Panc1 (cell line): ENCODE measurements around the gene NPAS2. TPM values are rescaled to one million over a fixed set of nuclear protein-coding genes. Genes with fewer than 3 reads are reported as not detected.

Experiments
- ATAC-seq: fragments of 200-7000 bp; cut with Tn5 transposase; 2 replicates; pipeline ENCODE4 v1.9.1; 2020; ENCODE audit warnings: mild to moderate bottlenecking, moderate library complexity
- BruUV-seq: library from RNA; stranded (reverse); fragments of 400-500 nt; replicated peaks from 2 replicates; lab custom pipeline; 2021; lab: Mats Ljungman, UMichigan
- CTCF ChIA-PET: fragments of 300-600 bp; sonication (Branson Sonifier 250); formaldehyde crosslinking; loops from one replicate; lab custom pipeline; 2022; ENCODE audit warnings: antibody characterized with exemption; lab: Charles Lee
- POLR2A ChIA-PET: fragments of 300-600 bp; sonication (Branson Sonifier 250); formaldehyde crosslinking; loops from one replicate; lab custom pipeline; 2022; ENCODE audit warnings: antibody characterized with exemption; lab: Charles Lee
- DNase-seq: peaks from one replicate; pipeline ENCODE4 v3.0.0-alpha.2; 2010; ENCODE audit warnings: low read depth, low spot score
- H3K27ac ChIP-seq: 2 replicates; pipeline ENCODE4 v1.5.1; 2011; ENCODE audit warnings: mild to moderate bottlenecking, low read length, inconsistent platforms
- H3K27me3 ChIP-seq: fragments of 200-500 bp; sonication (Bioruptor generic); 2 replicates; pipeline ENCODE4 v1.6.0; 2014; ENCODE audit warnings: low read length, inconsistent platforms; ENCODE audit not compliant: control insufficient read depth, insufficient read depth
- H3K36me3 ChIP-seq: fragments of 200-500 bp; sonication (Bioruptor generic); 2 replicates; pipeline ENCODE4 v1.5.1; 2014; ENCODE audit warnings: inconsistent platforms, mild to moderate bottlenecking, low read length, moderate library complexity; ENCODE audit not compliant: control insufficient read depth, insufficient read depth
- H3K4me1 ChIP-seq: 2 replicates; pipeline ENCODE4 v1.5.1; 2011; ENCODE audit warnings: inconsistent platforms, mild to moderate bottlenecking, low read length, moderate library complexity; ENCODE audit not compliant: control insufficient read depth, insufficient read depth
- H3K4me3 ChIP-seq, 2 experiments: 2 replicates each; pipeline ENCODE4 v1.5.1; 2011 to 2012; ENCODE audit warnings: low read depth in 2 of 2, low read length in 2 of 2, mild to moderate bottlenecking in 2 of 2, inconsistent platforms in 1 of 2, moderate library complexity in 1 of 2
- H3K9me3 ChIP-seq: fragments of 200-500 bp; sonication (Bioruptor generic); 2 replicates; pipeline ENCODE4 v1.5.1; 2014; ENCODE audit warnings: low read depth, mild to moderate bottlenecking, inconsistent platforms, low read length, moderate library complexity; ENCODE audit not compliant: control insufficient read depth, insufficient read depth
- POLR2AphosphoS5 ChIP-seq: IDR thresholded peaks from 2 replicates; pipeline ENCODE4 v1.6.1; 2012; ENCODE audit warnings: mild to moderate bottlenecking, low read depth, low read length, moderate library complexity
- SIN3A ChIP-seq: IDR thresholded peaks from 2 replicates; pipeline ENCODE4 v1.6.1; 2012; ENCODE audit warnings: low read depth, mild to moderate bottlenecking, low read length, moderate library complexity, borderline replicate concordance; ENCODE audit not compliant: insufficient read depth
- TCF7L2 ChIP-seq: IDR thresholded peaks from 2 replicates; pipeline ENCODE4 v1.6.1; 2011; ENCODE audit warnings: mild to moderate bottlenecking, low read depth, low read length, inconsistent platforms
- in situ Hi-C: cut with HindIII; loops from 2 replicates; pipeline ENCODE4 v1.10.0; 2016; ENCODE audit warnings: low sequenced_read_pairs, low pct_unique_long_range_greater_than_20kb
- intact Hi-C: fragments of 100-400 bp; cut with micrococcal nuclease; formaldehyde crosslinking; loops from one replicate; pipeline ENCODE4 v1.10.0; 2022; ENCODE audit not compliant: unreplicated experiment
- total RNA-seq: library from RNA; stranded (reverse); gene quantifications from one replicate; pipeline ENCODE4 v1.2.1, GENCODE V29; 2021; ENCODE audit not compliant: unreplicated experiment
- TF ChIP-seq, protein P1 (sequence below), 2 experiments: IDR thresholded peaks; 2 replicates each; pipeline ENCODE4 v1.6.1; 2011 to 2012; ENCODE audit warnings: low read depth in 2 of 2, control low read depth in 1 of 2, low read length in 1 of 2, mild to moderate bottlenecking in 1 of 2, moderate library complexity in 1 of 2; ENCODE audit not compliant: insufficient read depth in 1 of 2
- TF ChIP-seq, protein P2 (sequence below): fragments of 450-650 bp; IDR thresholded peaks from 2 replicates; pipeline ENCODE4 v1.5.1; 2017; ENCODE audit warnings: mild to moderate bottlenecking

NPAS2 gene
- total RNA-seq, 1 experiment from 2014 or later: 72.8 TPM

DNA sequence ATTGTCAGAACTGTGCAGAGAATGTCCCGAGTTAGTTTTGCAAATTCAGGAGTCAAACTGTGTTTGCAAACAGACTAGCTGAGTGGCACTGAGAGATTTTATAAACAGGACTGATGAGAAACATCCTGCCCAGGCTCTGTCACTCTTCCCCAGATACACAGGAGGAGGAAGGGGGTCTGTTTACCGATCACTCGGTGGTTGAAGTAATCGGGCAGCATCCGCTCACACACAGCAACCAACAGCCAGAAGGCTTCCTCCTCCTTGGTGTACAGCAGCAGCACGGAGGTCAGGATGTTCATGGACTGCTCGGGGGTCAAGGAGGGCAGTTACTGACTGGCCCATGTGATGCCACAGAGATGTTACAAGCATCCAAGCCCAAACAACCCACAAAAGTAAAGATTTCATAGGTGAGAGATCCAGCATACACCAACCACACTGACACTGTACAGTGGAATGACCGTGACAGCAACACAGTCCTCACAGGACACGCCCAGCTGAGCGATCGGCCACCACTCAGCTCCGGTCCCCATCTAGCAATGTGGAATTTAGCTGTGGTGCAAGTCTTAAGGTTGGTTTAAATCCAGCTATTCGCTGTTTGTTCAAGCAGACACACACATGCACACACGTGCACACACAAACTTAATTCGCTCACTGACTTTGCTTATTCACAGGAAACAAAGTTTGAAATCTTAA is 212.3 kb downstream of the NPAS2 start:
- TF ChIP-seq POLR2AphosphoS5 (no peak), TCF7L2 (no peak), SIN3A (no peak)
- TF ChIP-seq, protein P1, sequence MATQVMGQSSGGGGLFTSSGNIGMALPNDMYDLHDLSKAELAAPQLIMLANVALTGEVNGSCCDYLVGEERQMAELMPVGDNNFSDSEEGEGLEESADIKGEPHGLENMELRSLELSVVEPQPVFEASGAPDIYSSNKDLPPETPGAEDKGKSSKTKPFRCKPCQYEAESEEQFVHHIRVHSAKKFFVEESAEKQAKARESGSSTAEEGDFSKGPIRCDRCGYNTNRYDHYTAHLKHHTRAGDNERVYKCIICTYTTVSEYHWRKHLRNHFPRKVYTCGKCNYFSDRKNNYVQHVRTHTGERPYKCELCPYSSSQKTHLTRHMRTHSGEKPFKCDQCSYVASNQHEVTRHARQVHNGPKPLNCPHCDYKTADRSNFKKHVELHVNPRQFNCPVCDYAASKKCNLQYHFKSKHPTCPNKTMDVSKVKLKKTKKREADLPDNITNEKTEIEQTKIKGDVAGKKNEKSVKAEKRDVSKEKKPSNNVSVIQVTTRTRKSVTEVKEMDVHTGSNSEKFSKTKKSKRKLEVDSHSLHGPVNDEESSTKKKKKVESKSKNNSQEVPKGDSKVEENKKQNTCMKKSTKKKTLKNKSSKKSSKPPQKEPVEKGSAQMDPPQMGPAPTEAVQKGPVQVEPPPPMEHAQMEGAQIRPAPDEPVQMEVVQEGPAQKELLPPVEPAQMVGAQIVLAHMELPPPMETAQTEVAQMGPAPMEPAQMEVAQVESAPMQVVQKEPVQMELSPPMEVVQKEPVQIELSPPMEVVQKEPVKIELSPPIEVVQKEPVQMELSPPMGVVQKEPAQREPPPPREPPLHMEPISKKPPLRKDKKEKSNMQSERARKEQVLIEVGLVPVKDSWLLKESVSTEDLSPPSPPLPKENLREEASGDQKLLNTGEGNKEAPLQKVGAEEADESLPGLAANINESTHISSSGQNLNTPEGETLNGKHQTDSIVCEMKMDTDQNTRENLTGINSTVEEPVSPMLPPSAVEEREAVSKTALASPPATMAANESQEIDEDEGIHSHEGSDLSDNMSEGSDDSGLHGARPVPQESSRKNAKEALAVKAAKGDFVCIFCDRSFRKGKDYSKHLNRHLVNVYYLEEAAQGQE (IDR thresholded peaks at IDR 0.05; ENCODE audit: insufficient read depth in 1 of 2, low read depth in 2 of 2, low read length in 1 of 2): no peak
- TF ChIP-seq, protein P2, sequence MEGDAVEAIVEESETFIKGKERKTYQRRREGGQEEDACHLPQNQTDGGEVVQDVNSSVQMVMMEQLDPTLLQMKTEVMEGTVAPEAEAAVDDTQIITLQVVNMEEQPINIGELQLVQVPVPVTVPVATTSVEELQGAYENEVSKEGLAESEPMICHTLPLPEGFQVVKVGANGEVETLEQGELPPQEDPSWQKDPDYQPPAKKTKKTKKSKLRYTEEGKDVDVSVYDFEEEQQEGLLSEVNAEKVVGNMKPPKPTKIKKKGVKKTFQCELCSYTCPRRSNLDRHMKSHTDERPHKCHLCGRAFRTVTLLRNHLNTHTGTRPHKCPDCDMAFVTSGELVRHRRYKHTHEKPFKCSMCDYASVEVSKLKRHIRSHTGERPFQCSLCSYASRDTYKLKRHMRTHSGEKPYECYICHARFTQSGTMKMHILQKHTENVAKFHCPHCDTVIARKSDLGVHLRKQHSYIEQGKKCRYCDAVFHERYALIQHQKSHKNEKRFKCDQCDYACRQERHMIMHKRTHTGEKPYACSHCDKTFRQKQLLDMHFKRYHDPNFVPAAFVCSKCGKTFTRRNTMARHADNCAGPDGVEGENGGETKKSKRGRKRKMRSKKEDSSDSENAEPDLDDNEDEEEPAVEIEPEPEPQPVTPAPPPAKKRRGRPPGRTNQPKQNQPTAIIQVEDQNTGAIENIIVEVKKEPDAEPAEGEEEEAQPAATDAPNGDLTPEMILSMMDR: no peak
- Histone ChIP-seq H3K4me1 (no peaks in the 10 kb centered on the region; the same call in 1 of the 2 replicates), H3K36me3 (peaks cover 55% of the 10 kb centered on the region), H3K27ac (no peak overlapping the region), H3K4me3 (no peak overlapping the region), H3K27me3 (no peaks in the 10 kb centered on the region), H3K9me3 (no peaks in the 10 kb centered on the region)
- intact Hi-C loops (no loop called here), in situ Hi-C loops (no loop called here)
- ChIA-PET POLR2A (no interaction called here), CTCF (interaction anchor here (0.5 kb wide), 1 partner anchor 11 kb away, joined by 5 read pairs; no protein-coding TSS in a partner anchor)
- DNase-seq (no peak), ATAC-seq (no peak)
- TSS peak; percentile 22 for BruUV-seq

DNA sequence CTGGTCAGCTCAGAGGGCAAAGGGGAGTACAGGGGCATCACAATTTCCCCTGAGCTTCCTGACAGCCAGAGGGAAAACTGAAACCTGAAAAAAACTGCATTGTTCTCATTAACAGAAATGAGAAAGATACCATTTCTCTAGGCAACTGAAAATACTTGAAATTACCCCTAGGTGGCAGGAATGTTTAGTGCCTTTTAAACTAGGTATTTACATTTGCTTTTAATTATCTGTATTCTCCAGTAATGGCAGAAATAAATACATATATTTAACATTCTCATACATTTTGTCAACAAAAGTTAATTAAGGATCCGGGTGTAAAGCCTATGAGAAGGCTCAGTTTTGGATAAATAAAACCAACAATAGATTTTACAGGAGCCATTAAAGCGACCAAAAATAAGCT is 216.6 kb downstream of the NPAS2 start:
- in situ Hi-C loops: no loop called here
- POLR2A ChIA-PET: no interaction called here
- peaks cover 59% of the 10 kb centered on the region for H3K36me3 ChIP-seq
- TF ChIP-seq, protein P2: no peak; the same call in 1 of the 2 replicates
- no peak for TF ChIP-seq TCF7L2
- no peak; the same call in 1 of the 2 replicates for TF ChIP-seq POLR2AphosphoS5
- DNase-seq (no peak), ATAC-seq (no peak)
- H3K27ac ChIP-seq: peak overlapping the region; percentile 66
- intact Hi-C loops: no loop called here
- no peaks in the 10 kb centered on the region for H3K27me3 ChIP-seq
- CTCF ChIA-PET: interaction anchor here (0.6 to 1.5 kb wide), 4 partner anchors 24 to 454 kb away, joined by 4 to 11 read pairs (median 8); no protein-coding TSS in a partner anchor
- BruUV-seq: no TSS peak
- no peak overlapping the region for H3K4me3 ChIP-seq
- H3K9me3 ChIP-seq: no peaks in the 10 kb centered on the region
- H3K4me1 ChIP-seq: peaks cover 4% of the 10 kb centered on the region; the same call in 1 of the 2 replicates
